NCI-H510A (cell line): Measurements from ENCODE around the gene DCDC2.
"Not testable (repeated sequence)": the region's sequence is repeated elsewhere in the genome, so short reads cannot be mapped to it uniquely, and the experiment has no call there.

ENCODE experiments used
- DNase-seq: peaks from one replicate; lab custom pipeline; 2025; lab: John Stamatoyannopoulos, UW

The DCDC2 gene

GRCh38 chr6:24378473-24379097, 20.7 kb upstream of the DCDC2 start:
- DNase-seq = no peak

- no peak for DNase-seq
Observed at GRCh38 chr6:24376871-24377270, 19.0 kb upstream of the DCDC2 start.

DNA sequence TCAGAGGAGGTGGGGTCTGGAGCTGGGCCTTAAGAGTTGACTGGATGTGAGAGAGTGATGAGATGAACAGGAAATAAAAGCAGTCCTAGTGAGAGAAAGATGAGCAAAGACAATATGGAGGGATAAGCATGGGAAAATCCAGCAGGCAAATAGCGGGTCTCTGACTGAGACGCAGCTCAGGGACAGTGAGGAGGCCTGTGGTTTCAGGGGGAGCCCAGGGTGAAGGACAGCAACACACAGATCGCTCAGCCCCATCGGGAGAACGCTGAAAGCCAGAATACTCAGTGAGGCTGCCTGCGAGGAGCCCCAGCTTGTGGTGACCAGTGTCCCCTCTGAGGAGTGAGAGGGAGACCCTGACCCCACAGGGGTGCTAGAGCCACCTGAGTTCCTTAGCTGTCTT, 16.8 kb upstream of the DCDC2 start:
- DNase-seq = no peak

- not testable (repeated sequence) for DNase-seq
Observed at GRCh38 chr6:24365103-24365633, 7.3 kb upstream of the DCDC2 start.

GRCh38 chr6:24362363-24362762, 4.5 kb upstream of the DCDC2 start:
- DNase-seq = not testable (repeated sequence)

- DNase-seq = peak; percentile 87
Observed at GRCh38 chr6:24359640-24360454, 2.0 kb upstream of the DCDC2 start.

DNA sequence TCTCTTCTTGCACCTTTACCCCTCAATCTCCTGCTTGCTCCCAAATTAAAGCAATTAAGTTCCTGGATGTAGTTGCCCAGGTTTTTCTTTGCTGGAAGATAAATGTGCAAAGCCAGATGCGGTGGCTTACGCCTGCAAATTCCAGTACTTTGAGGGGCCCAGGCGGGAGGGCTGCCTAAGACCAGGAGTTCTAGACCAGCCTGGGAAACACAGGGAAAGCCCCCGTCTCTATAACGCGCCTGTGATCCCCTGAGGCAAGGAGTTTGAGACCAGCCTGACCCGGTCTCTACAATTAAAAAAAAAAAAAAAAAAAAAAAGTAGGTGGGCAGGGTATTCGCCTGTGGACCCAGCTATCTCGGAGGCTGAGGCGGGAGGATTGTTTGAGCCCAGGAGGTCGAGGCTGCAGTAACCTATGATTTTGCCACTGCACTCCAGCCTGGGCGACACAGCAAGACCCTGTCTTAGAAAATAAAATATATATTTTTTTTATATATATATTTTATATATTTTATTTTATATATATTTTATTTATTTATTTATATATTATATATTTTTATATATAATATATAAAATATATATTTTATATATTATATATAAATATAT, 461 bp upstream of the DCDC2 start:
- DNase-seq = no peak

DNA sequence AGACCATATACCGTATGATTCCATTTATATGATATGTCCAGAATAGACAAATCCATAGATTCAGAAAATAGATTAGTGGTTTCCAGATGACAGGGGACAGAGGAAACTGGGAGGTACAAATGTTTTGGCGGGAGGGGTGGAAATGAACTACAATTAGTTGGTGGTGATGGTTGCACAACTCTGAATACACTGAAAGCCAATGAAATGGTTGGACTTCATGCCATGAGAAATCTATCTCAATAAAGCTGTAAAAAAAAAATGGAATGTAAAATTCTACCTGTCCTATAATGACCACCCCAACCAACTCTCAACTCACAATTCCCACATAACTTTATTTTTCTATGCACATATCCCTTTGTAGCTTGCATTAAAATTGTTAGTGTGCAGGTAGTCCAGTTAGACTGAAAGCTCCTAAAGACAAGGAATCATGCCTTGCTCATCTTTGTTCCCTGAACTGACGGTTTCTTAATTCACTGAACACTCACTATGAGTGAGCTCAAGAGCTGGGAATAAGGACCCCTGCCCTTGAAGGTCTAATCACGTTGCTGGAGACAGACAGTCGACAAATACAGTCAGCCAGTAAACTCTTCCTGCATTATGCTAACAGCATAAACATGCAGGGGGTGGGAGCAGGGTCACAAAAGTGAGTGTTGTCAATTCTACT, 1.4 kb downstream of the DCDC2 start:
- DNase-seq = no peak

DNA sequence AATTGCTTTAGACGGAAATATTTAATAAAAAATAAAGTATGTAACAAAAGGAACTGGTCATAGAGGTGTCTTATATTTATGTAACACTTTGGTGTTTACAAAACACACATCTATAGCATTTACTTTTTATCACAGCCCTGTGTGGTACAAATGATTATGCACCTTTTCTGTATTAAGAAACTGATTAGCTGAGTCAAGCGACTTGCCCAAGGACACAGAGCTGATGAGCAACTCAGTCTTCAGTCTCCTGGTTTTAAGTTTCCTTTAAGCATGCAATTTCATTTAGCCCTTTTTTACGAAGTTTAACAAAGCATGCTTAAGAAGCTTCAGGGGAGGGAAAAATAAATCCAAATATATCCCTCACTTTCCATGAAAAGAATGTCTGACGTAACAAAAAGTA, 2.5 kb downstream of the DCDC2 start:
- DNase-seq = no peak

DNA sequence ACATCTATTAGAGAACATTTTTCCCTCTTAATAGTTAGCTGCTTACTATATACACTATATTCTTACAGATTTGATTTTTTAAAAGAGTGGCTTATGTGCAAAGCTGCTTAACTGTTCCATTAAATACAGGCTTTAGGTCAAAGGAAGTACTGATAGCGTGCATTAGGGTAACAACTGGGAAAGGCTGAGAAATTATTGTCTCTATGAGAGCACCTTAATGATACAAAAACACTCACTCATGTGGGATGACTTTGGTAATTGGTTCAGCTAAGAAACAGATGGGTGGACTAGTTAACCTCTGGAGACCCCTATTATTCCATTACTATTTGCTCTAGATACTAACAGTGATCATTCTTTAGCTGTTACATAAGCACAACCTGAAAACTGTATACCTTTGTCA, 4.0 kb downstream of the DCDC2 start:
- DNase-seq = no peak

GRCh38 chr6:24352434-24352833, 5.4 kb downstream of the DCDC2 start:
- no peak for DNase-seq

DNA sequence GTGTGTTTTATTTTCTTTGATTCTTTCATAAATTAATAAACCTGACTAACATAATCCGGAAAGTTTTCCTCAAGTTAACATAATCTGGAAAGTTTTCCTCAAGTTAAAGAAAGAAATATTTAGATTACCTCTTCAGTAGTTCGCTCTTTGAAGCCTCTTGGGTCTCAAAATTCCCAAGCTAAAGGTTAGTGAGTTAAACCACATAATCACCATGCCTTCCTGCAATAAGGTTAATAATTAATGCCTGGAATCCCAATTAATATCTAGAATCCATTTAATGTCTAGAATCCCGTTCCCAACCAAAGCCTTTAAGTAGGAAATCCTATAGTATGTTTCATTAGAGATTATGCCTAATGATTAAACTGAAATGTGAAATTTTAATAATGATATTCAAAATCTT, 12.9 kb downstream of the DCDC2 start:
- no peak for DNase-seq

DNA sequence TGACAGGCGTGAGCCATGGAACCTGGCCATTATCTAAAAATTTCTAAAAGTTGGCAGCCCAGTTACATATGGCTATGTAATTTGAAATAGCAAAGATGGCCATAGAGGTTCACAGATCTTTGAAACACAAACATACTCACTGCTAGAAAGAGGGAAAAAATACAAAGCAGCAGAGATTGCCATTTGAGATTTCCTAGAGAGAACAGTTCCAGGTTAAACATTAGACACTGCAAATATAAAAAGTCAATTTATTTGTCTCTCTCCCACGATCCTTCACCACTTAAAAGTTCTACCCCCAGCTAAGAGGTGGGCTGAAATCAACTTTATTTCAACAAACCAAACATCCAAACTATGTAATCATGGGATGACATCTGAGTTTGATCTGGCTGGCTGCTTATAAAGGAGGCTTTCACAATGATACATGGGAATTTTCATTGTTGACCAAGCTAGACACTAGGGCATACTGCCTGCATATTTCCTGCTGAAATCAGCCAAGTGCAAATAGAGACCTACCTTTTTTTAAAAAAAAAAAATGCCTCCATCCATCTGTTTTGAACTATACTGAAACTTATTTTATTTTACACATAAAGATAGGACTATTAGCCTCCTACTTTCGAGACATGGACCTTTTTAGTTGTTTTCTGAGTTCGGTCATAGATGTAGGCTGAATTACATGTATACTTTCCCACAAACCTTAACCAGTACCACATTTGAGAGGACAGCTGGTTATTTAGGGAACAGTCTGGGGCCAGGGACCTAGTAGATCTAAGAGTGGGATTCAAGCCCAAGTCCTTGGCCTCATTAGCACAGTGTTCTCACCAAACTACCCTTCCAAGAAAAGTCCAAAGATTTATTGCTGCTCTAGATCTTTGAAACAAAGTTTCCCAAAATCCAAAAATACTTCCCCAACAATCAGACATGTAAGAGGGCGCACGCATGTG, 16.6 kb downstream of the DCDC2 start:
- DNase-seq = no peak

DNA sequence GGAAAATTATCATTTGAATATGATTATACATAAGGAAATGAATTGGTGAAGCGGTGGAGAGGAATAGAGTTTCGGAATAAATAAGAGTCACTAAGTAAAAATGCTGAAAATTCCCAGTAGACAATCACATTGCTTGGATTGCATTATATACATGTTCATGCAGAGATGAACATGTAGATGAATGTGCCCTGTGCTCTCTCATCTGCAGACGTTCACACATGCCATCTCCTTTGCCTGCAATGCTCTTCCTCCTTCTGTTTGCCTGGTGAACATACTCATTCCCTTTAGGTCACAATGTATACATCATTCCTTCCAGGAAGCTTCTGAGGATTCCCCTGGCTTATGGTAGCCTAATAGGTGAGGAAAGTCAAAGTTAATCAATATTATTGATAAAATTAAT, 17.9 kb downstream of the DCDC2 start:
- no peak for DNase-seq

DNA sequence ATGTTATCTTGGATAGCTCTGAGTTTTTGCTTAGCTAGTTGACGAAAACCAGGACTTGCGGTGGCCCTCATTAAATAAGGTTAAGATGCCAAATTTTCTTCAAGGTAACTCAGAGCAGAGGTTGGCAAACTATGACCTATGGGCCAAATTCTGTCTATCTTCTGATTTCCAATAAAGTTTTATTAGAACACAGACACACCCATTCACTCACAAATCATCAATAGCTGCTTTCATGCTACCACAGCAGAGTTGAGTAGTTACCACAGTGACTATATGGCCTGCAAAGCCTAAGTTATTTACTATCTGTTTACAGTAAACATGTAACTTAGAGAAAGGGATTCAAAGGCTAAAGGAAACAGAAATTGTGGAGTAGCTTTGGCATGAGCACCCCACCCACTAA, 23.6 kb downstream of the DCDC2 start:
- DNase-seq = no peak

GRCh38 chr6:24332317-24332716, 25.5 kb downstream of the DCDC2 start:
- DNase-seq = no peak

DNA sequence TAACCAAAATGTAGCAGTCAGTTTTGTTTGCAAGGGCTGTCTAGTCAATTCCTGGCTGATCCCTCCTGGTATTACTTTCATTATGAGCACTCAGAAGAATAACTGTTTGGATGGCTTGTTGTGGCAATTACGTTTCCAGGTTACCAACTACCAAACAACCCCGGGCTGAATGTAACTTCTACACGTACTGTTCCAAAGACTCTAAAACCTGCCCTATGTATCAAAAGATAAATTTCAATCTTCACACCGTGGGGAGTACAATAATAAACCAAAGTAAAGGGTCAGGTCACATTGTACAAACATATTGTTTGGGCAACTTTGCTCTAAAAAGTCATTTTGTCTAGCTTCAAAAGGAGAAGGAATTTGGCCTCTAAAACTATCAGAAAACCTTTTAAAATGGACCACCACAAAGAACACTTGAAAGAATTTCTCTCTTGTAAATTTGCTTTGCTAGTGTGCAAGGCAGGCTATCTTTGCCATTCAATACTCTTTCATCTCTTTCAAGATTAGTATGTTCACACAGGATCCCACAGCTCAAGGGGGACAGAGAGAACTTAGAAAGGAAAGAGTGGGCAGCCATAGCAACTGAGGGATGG, 27.6 kb downstream of the DCDC2 start:
- DNase-seq = no peak

- no peak for DNase-seq
Observed at GRCh38 chr6:24329451-24329850, 28.4 kb downstream of the DCDC2 start.

DNA sequence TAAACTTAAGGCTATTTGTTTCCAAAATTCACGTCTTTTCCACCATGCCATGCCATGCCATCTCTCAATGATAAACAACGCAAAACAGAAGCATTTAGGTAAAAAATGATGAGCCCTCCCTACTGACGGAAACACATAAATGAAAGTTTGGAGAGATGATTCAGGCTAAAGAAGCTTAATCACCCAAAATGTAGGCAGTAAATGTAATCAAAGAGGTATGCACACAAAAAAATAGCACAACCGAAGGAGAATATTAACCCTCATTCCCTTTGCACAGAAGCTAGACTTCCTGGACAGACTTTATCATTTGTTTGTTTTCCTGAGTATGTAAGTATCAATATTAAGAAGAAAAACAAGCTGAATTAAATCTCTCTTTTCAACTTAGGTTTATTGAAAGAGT, 28.8 kb downstream of the DCDC2 start:
- no peak for DNase-seq

GRCh38 chr6:24327756-24328155, 30.1 kb downstream of the DCDC2 start:
- no peak for DNase-seq

GRCh38 chr6:24325978-24326377, 31.9 kb downstream of the DCDC2 start:
- DNase-seq = no peak
